HepG2 (cell line): ENCODE results near the gene SLCO3A1. TPM values are rescaled to one million over a fixed set of nuclear protein-coding genes. Genes with fewer than 3 reads are reported as not detected.

Experiments
- ATAC-seq: fragments of 200-7000 bp; cut with Tn5 transposase; 3 replicates; pipeline ENCODE4 v1.9.1; 2020; ENCODE audit warnings: mild to moderate bottlenecking, moderate library complexity
- BruUV-seq: library from RNA; stranded (reverse); fragments of 400-500 nt; replicated peaks from 2 replicates; lab custom pipeline; 2021; lab: Mats Ljungman, UMichigan
- CTCF ChIA-PET: fragments of 300-600 bp; formaldehyde crosslinking; extraction: SDS; loops from one replicate; lab custom pipeline; 2021; ENCODE audit warnings: low total read pairs, inconsistent platforms, low intra/inter-chr PET ratio; lab: Yijun Ruan, JAX
- POLR2A ChIA-PET: fragments of 350-600 bp; sonication (Branson Sonifier 250); formaldehyde crosslinking; loops from one replicate; lab custom pipeline; 2020; ENCODE audit warnings: antibody characterized with exemption, inconsistent platforms; lab: Yijun Ruan, JAX
- DNase-seq: peaks from one replicate; pipeline ENCODE4 v3.0.0-alpha.2; 2015; ENCODE audit warnings: low spot score
- FAIRE-seq: peaks from 3 replicates; lab custom pipeline; 2011; peaks lifted over from hg19 to GRCh38; lab: Jason Lieb, UNC
- H2AFZ ChIP-seq: one replicate; pipeline ENCODE4 v1.6.1; 2011; ENCODE audit warnings: low read length, inconsistent platforms
- H3K27ac ChIP-seq: fragments of 300-600 bp; 3 replicates; pipeline ENCODE4 v1.8.0; 2011; ENCODE audit warnings: mixed run types, mild to moderate bottlenecking, mixed read lengths, low read length, inconsistent platforms; ENCODE audit not compliant: insufficient read depth; ENCODE audit errors: extremely low read length
- H3K27me3 ChIP-seq, 2 experiments: fragments of 200-600 bp in 1 of 2; 2 replicates in 1 of 2; 3 replicates in 1 of 2; pipeline versions ENCODE4 v1.6.0 to v1.8.0; 2011; ENCODE audit warnings: low read length in 2 of 2, mild to moderate bottlenecking in 2 of 2, moderate library complexity in 2 of 2, inconsistent platforms in 1 of 2; ENCODE audit not compliant: insufficient read depth in 2 of 2, control insufficient read depth in 1 of 2
- H3K36me3 ChIP-seq, 2 experiments: fragments of 200-600 bp in 1 of 2; replicated peaks in 1 of 2; 2 replicates in 1 of 2; 3 replicates in 1 of 2; pipeline versions ENCODE4 v1.5.1 to v1.8.0; 2011; ENCODE audit warnings: low read length in 2 of 2, inconsistent platforms in 1 of 2; ENCODE audit not compliant: insufficient read depth in 2 of 2, control insufficient read depth in 1 of 2
- H3K4me1 ChIP-seq: 2 replicates; pipeline ENCODE4 v1.5.1; 2012; ENCODE audit warnings: low read length, inconsistent platforms; ENCODE audit not compliant: insufficient read depth
- H3K4me2 ChIP-seq: 2 replicates; pipeline ENCODE4 v1.6.0; 2011; ENCODE audit warnings: low read depth, low read length, inconsistent platforms
- H3K4me3 ChIP-seq, 3 experiments: fragments of 200-600 bp in 1 of 3; sonication (generic), shearing (Covaris generic) in 1 of 3; replicated peaks in 1 of 3; 2 replicates each; pipeline ENCODE4 v1.5.1; 2011 to 2016; ENCODE audit warnings: low read length in 3 of 3, inconsistent platforms in 2 of 3, low read depth in 2 of 3, mild to moderate bottlenecking in 2 of 3, control low read depth in 1 of 3, mixed read lengths in 1 of 3; ENCODE audit not compliant: insufficient read depth in 1 of 3
- H3K79me2 ChIP-seq: one replicate; pipeline ENCODE4 v1.6.1; 2011; ENCODE audit warnings: low read length, inconsistent platforms; ENCODE audit not compliant: insufficient read depth
- H3K9ac ChIP-seq: 2 replicates; pipeline ENCODE4 v1.6.0; 2011; ENCODE audit warnings: mild to moderate bottlenecking, low read depth, low read length, inconsistent platforms; ENCODE audit not compliant: insufficient read depth
- H3K9me3 ChIP-seq: 2 replicates; pipeline ENCODE4 v1.5.1; 2012; ENCODE audit warnings: mild to moderate bottlenecking, low read length
- H4K20me1 ChIP-seq: 2 replicates; pipeline ENCODE4 v1.6.0; 2011; ENCODE audit warnings: inconsistent platforms, mild to moderate bottlenecking, low read length, moderate library complexity; ENCODE audit not compliant: insufficient read depth
- ATF1 ChIP-seq: IDR thresholded peaks from 2 replicates; pipeline ENCODE4 v1.6.1; 2016; ENCODE audit warnings: mild to moderate bottlenecking, control low read depth
- BHLHE40 ChIP-seq: IDR thresholded peaks from 2 replicates; pipeline ENCODE4 v1.6.1; 2011; ENCODE audit warnings: low read length, improper control_type of control experiment
- GATAD2A ChIP-seq: IDR thresholded peaks from 2 replicates; pipeline ENCODE4 v1.6.1; 2016
- KMT2A ChIP-seq: sonication (generic); formaldehyde crosslinking; IDR thresholded peaks from 2 replicates; pipeline ENCODE4 v1.4.0; 2020; ENCODE audit warnings: missing genetic modification reagents
- RBFOX2 ChIP-seq: fragments of 200-400 bp; formaldehyde crosslinking; IDR thresholded peaks from 2 replicates; pipeline ENCODE4 v1.6.1; 2017; ENCODE audit warnings: low read depth, mild to moderate bottlenecking, low read length
- SETDB1 ChIP-seq: sonication (generic); formaldehyde crosslinking; IDR thresholded peaks from 2 replicates; pipeline ENCODE4 v1.5.1; 2020; ENCODE audit warnings: missing genetic modification reagents, mild to moderate bottlenecking, borderline replicate concordance
- SIX1 ChIP-seq: sonication (generic); formaldehyde crosslinking; IDR thresholded peaks from 2 replicates; pipeline ENCODE4 v1.4.0; 2020; ENCODE audit warnings: missing genetic modification reagents, borderline replicate concordance
- ZMYM2 ChIP-seq: sonication (generic); formaldehyde crosslinking; IDR thresholded peaks from 2 replicates; pipeline ENCODE4 v1.8.0; 2022; ENCODE audit warnings: mild to moderate bottlenecking, missing genetic modification reagents
- ZNF326 ChIP-seq: sonication (generic); formaldehyde crosslinking; IDR thresholded peaks from 2 replicates; pipeline ENCODE4 v1.4.0; 2020; ENCODE audit warnings: missing genetic modification reagents, borderline replicate concordance
- ZNF501 ChIP-seq: sonication (generic); formaldehyde crosslinking; IDR thresholded peaks from 2 replicates; pipeline ENCODE4 v1.5.1; 2020; ENCODE audit warnings: mild to moderate bottlenecking, moderate library complexity, missing genetic modification reagents
- ZNF558 ChIP-seq: sonication (generic); formaldehyde crosslinking; IDR thresholded peaks from 2 replicates; pipeline ENCODE4 v1.9.0; 2022; ENCODE audit warnings: mild to moderate bottlenecking, missing genetic modification reagents, borderline replicate concordance
- ZNF7 ChIP-seq: IDR thresholded peaks from 2 replicates; pipeline ENCODE4 v1.6.1; 2016; ENCODE audit warnings: missing biosample characterization, missing genetic modification reagents
- ZNF746 ChIP-seq: sonication (generic); formaldehyde crosslinking; IDR thresholded peaks from 2 replicates; pipeline ENCODE4 v1.8.0; 2022; ENCODE audit warnings: mild to moderate bottlenecking, missing genetic modification reagents
- WGBS: methylation state at CpG from one replicate; pipeline ENCODE4 v1.1.6; 2017; ENCODE audit warnings: low lambda C conversion rate; 5-methylcytosine and 5-hydroxymethylcytosine counted together
- in situ Hi-C: cut with HindIII; loops from 2 replicates; pipeline ENCODE4 v1.10.0; 2017; ENCODE audit warnings: low pct_unique_long_range_greater_than_20kb; ENCODE audit not compliant: extremely low pct_ligation_motif_present
- intact Hi-C: fragments of 100-400 bp; cut with micrococcal nuclease; formaldehyde crosslinking; loops from one replicate; pipeline ENCODE4 v1.10.0; 2022; ENCODE audit not compliant: unreplicated experiment
- polyA plus RNA-seq, 8 experiments: library from polyadenylated mRNA; depleted of rRNA in 3 of 8; stranded (reverse) in 7 of 8; unstranded in 1 of 8; fragments of >200 nt; fragmentation: Illumina TruSeq in 4 of 8; extraction: Trizol in 4 of 8; gene quantifications; 2 replicates each; pipeline versions ENCODE4 v1.2.1 to v1.2.3, GENCODE V29; 2011 to 2016; ENCODE audit warnings: low read depth in 4 of 8, missing spikeins in 1 of 8, mixed read lengths in 1 of 8; ENCODE audit not compliant: insufficient read depth in 1 of 8
- total RNA-seq, 5 experiments: library from RNA; depleted of rRNA; stranded (reverse); fragments of >200 nt; fragmentation: Illumina TruSeq; extraction: Trizol; gene quantifications; 2 replicates each; pipeline ENCODE4 v1.2.3, GENCODE V29; 2016; ENCODE audit warnings: low read depth in 1 of 5
- TF ChIP-seq, protein P1 (sequence below): sonication (generic); formaldehyde crosslinking; IDR thresholded peaks from 2 replicates; pipeline ENCODE4 v1.4.0; 2020; ENCODE audit warnings: mild to moderate bottlenecking, missing genetic modification reagents
- TF ChIP-seq, protein P2 (sequence below): sonication (generic); formaldehyde crosslinking; IDR thresholded peaks from 2 replicates; pipeline ENCODE4 v1.4.0; 2020; ENCODE audit warnings: missing genetic modification reagents
- TF ChIP-seq, protein P3 (sequence below): sonication (generic); formaldehyde crosslinking; IDR thresholded peaks from 2 replicates; pipeline ENCODE4 v1.5.1; 2020; ENCODE audit warnings: mild to moderate bottlenecking, missing genetic modification reagents, borderline replicate concordance

The SLCO3A1 gene
- total and polyA plus RNA-seq, 2 of the 13 experiments (the other 11 are each of a cell fraction or from before 2014, with no cell fraction given), result 0.02 TPM; not detected in 1

DNA sequence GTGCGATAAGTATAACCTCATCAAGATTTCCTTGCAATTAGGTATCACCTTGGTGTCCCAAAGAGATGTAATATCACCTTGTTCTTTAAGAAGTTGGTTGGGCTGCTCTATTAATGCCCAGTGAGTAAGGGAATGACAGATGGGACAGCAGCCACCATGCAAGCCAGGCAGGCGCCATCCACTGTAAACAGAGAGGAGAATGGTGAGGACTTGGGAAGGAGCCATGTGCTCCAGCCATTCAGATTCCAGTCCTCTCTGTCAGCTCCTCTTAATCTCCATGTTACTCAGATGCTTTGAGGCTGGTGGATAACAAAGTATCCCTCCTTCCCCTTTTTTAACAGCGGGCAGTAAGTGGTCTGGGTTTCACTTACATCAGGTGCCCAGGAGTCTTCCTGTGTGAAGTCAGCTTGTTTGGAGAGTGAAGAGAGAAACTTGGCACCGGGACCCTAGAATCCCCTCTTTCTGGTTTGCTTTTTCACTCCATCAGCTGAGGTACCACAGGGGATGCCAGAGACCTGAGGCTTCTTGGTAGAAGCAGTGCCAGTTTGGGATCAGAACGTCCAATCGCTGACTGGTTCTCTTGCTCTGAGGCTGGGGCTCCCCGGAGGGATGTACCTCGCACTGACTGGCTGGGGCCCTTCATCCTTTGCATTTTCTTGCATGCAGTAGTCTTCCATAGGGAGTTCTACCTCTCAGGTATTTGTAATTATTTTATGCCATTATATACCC is 29.5 kb downstream of the SLCO3A1 start:
- Histone ChIP-seq H2AFZ (no peak overlapping the region), H3K4me3 (no peak overlapping the region), H4K20me1 (no peaks in the 10 kb centered on the region), H3K27ac (no peak overlapping the region), H3K4me1 (no peaks in the 10 kb centered on the region), H3K4me2 (no peak overlapping the region)
- intact Hi-C loops, result no loop called here
- POLR2A ChIA-PET, result no interaction called here
- in situ Hi-C loops, result no loop called here
- no peak for FAIRE-seq
- TF ChIP-seq ZNF326 (CRISPR knock-in tag) (no peak), SETDB1 (CRISPR knock-in tag) (no peak), ZNF746 (CRISPR knock-in tag) (no peak), ZNF7 (no peak), ZNF558 (CRISPR knock-in tag) (no peak), ATF1 (CRISPR knock-in tag) (no peak), SIX1 (CRISPR knock-in tag) (no peak), ZMYM2 (CRISPR knock-in tag) (no peak), KMT2A (no peak), ZNF501 (CRISPR knock-in tag) (no peak), BHLHE40 (no peak), GATAD2A (CRISPR knock-in tag) (no peak), RBFOX2 (no peak)
- TF ChIP-seq, protein P1, sequence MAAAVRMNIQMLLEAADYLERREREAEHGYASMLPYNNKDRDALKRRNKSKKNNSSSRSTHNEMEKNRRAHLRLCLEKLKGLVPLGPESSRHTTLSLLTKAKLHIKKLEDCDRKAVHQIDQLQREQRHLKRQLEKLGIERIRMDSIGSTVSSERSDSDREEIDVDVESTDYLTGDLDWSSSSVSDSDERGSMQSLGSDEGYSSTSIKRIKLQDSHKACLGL (CRISPR knock-in tag), result no peak
- TF ChIP-seq, protein P2, sequence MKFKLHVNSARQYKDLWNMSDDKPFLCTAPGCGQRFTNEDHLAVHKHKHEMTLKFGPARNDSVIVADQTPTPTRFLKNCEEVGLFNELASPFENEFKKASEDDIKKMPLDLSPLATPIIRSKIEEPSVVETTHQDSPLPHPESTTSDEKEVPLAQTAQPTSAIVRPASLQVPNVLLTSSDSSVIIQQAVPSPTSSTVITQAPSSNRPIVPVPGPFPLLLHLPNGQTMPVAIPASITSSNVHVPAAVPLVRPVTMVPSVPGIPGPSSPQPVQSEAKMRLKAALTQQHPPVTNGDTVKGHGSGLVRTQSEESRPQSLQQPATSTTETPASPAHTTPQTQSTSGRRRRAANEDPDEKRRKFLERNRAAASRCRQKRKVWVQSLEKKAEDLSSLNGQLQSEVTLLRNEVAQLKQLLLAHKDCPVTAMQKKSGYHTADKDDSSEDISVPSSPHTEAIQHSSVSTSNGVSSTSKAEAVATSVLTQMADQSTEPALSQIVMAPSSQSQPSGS, result no peak
- TF ChIP-seq, protein P3, sequence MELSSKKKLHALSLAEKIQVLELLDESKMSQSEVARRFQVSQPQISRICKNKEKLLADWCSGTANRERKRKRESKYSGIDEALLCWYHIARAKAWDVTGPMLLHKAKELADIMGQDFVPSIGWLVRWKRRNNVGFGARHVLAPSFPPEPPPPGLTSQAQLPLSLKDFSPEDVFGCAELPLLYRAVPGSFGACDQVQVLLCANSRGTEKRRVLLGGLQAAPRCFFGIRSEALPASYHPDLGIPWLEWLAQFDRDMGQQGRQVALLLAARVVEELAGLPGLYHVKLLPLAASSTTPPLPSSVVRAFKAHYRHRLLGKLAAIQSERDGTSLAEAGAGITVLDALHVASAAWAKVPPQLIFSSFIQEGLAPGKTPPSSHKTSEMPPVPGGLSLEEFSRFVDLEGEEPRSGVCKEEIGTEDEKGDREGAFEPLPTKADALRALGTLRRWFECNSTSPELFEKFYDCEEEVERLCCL, result no peak
- TF ChIP-seq, all 625 proteins: peak for 0
- Histone ChIP-seq H3K79me2 (no peaks in the 10 kb centered on the region), H3K9ac (no peak overlapping the region), H3K36me3 (no peaks in the 10 kb centered on the region), H3K27me3 (peaks cover 0 to 5% of the 10 kb centered on the region in 2 experiments; a peak in 1 of 5 replicates), H3K9me3 (no peaks in the 10 kb centered on the region)
- BruUV-seq, result no TSS peak
- WGBS, result 28% methylated on average over 5 of the region's 8 CpGs
- ATAC-seq (no peak), DNase-seq (no peak)
- CTCF ChIA-PET, result no interaction called here
